Keratinocyte (primary cell): ENCODE results near the gene GJC1. TPM values are rescaled to one million over a fixed set of nuclear protein-coding genes. Genes with fewer than 3 reads are reported as not detected.

Experiments used
- DNase-seq: peaks from one replicate; pipeline ENCODE4 v3.0.0-alpha.2; 2011; ENCODE audit warnings: low read depth, missing footprints, low spot score
- FAIRE-seq: peaks from 2 replicates; lab custom pipeline; 2011; peaks lifted over from hg19 to GRCh38; lab: Jason Lieb, UNC
- H2AFZ ChIP-seq: 2 replicates; pipeline ENCODE4 v1.6.0; 2012; ENCODE audit warnings: low read length, control low read depth, inconsistent platforms; ENCODE audit not compliant: control insufficient read depth
- H3K27ac ChIP-seq: 2 replicates; pipeline ENCODE4 v1.5.1; 2011; ENCODE audit warnings: low read length; ENCODE audit not compliant: control insufficient read depth, insufficient read depth
- H3K27me3 ChIP-seq: 3 replicates; pipeline ENCODE4 v1.6.0; 2011; ENCODE audit warnings: low read length; ENCODE audit not compliant: control insufficient read depth, insufficient read depth; ENCODE audit errors: extremely low read depth
- H3K36me3 ChIP-seq, 2 experiments: 2 replicates in 1 of 2; 3 replicates in 1 of 2; pipeline ENCODE4 v1.5.1; 2011; ENCODE audit warnings: low read length in 2 of 2, mild to moderate bottlenecking in 1 of 2; ENCODE audit not compliant: control insufficient read depth in 2 of 2, insufficient read depth in 2 of 2; ENCODE audit errors: extremely low read depth in 1 of 2
- H3K4me1 ChIP-seq: 3 replicates; pipeline ENCODE4 v1.5.1; 2011; ENCODE audit warnings: low read length; ENCODE audit not compliant: control insufficient read depth, insufficient read depth; ENCODE audit errors: extremely low read depth
- H3K4me2 ChIP-seq: 3 replicates; pipeline ENCODE4 v1.6.0; 2011; ENCODE audit warnings: low read depth, low read length; ENCODE audit not compliant: control insufficient read depth, insufficient read depth; ENCODE audit errors: extremely low read depth
- H3K4me3 ChIP-seq, 3 experiments: fragments of 200-600 bp in 1 of 3; sonication (generic) in 1 of 3; 2 replicates in 2 of 3; 3 replicates in 1 of 3; pipeline ENCODE4 v1.5.1; 2011 to 2016; ENCODE audit warnings: low read length in 3 of 3, mild to moderate bottlenecking in 3 of 3, control low read depth in 2 of 3, inconsistent platforms in 1 of 3, low read depth in 1 of 3, mixed read lengths in 1 of 3, mixed run types in 1 of 3, moderate library complexity in 1 of 3; ENCODE audit not compliant: control insufficient read depth in 2 of 3, insufficient read depth in 2 of 3; ENCODE audit errors: extremely low read depth in 1 of 3
- H3K79me2 ChIP-seq: 2 replicates; pipeline ENCODE4 v1.6.0; 2012; ENCODE audit warnings: low read length; ENCODE audit not compliant: control insufficient read depth, insufficient read depth
- H3K9ac ChIP-seq: 3 replicates; pipeline ENCODE4 v1.6.0; 2011; ENCODE audit warnings: low read length; ENCODE audit not compliant: control insufficient read depth, insufficient read depth; ENCODE audit errors: extremely low read depth
- H3K9me1 ChIP-seq: 3 replicates; pipeline ENCODE4 v1.6.0; 2011; ENCODE audit warnings: low read length; ENCODE audit not compliant: control insufficient read depth, insufficient read depth; ENCODE audit errors: extremely low read depth
- H3K9me3 ChIP-seq: 2 replicates; pipeline ENCODE4 v1.5.1; 2012; ENCODE audit warnings: low read depth, low read length; ENCODE audit not compliant: control insufficient read depth
- H4K20me1 ChIP-seq: 3 replicates; pipeline ENCODE4 v1.6.0; 2011; ENCODE audit warnings: low read length; ENCODE audit not compliant: control insufficient read depth, insufficient read depth; ENCODE audit errors: extremely low read depth
- EZH2 ChIP-seq: IDR thresholded peaks from one replicate; pipeline ENCODE4 v1.6.1; 2012; ENCODE audit warnings: inconsistent platforms, mild to moderate bottlenecking, low read length, moderate library complexity
- dilution Hi-C: fragments of 300-500 bp; cut with MboI; formaldehyde crosslinking; loops from one replicate; pipeline ENCODE4 v1.7.0; 2020; ENCODE audit warnings: low sequenced_read_pairs; ENCODE audit not compliant: extremely low pct_ligation_motif_present
- polyA plus RNA-seq, 5 experiments: library from polyadenylated mRNA; depleted of rRNA in 3 of 5; stranded (reverse) in 3 of 5; stranded (forward) in 1 of 5; unstranded in 1 of 5; fragments of >200 nt; gene quantifications; 1 replicate in 1 of 5; 2 replicates in 3 of 5; 3 replicates in 1 of 5; pipeline versions ENCODE4 v1.2.1 to v1.2.3, GENCODE V29; 2011 to 2012; ENCODE audit warnings: missing spikeins in 2 of 5, low read depth in 1 of 5, low replicate concordance in 1 of 5
- TF ChIP-seq, protein P1 (sequence below), 3 experiments: IDR thresholded peaks in 1 of 3; conservative IDR thresholded peaks in 1 of 3; optimal IDR thresholded peaks in 1 of 3; 2 replicates in 2 of 3; 3 replicates in 1 of 3; pipeline versions ENCODE3 to v1.5.1; 2011; ENCODE audit warnings: low read length in 3 of 3, mild to moderate bottlenecking in 3 of 3, moderate library complexity in 2 of 3, control low read depth in 1 of 3, inconsistent platforms in 1 of 3; ENCODE audit not compliant: insufficient read depth in 2 of 3; ENCODE audit errors: extremely low read depth in 1 of 3

The GJC1 gene
- polyA plus RNA-seq, 1 donor (not counting 4 experiments of a cell fraction or from before 2014, with no cell fraction given) = 11.1 TPM

DNA sequence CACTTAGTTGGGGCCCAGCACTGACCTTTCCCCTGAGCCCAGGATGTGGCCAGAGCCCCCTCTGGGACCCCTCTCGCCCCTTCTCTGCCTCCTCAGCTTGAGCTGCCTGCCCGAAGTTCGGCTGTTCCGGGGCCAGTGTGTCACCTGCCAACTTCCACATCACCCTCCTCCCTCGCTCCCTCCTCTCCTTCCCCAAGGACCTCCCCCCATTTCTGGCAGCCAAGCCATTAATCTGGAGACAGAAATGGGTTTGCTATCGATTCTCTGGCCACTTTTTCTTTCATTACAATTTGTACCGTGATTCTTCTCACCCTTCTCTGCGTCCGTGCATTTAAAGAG lies 80.1 kb downstream of the GJC1 start:
- Histone ChIP-seq H3K4me2 (no peak overlapping the region), H3K9me1 (no peaks in the 10 kb centered on the region), H3K9me3 (no peaks in the 10 kb centered on the region), H3K4me3 (no peak overlapping the region), H2AFZ (no peak overlapping the region), H3K79me2 (no peaks in the 10 kb centered on the region), H3K36me3 (peaks cover 3 to 12% of the 10 kb centered on the region in 2 experiments), H3K27me3 (no peaks in the 10 kb centered on the region), H4K20me1 (no peaks in the 10 kb centered on the region), H3K9ac (no peak overlapping the region), H3K4me1 (no peaks in the 10 kb centered on the region), H3K27ac (no peak overlapping the region)
- no peak for FAIRE-seq
- DNase-seq = no peak
- dilution Hi-C loops = no loop called here
- no peak for TF ChIP-seq EZH2
- TF ChIP-seq, protein P1, sequence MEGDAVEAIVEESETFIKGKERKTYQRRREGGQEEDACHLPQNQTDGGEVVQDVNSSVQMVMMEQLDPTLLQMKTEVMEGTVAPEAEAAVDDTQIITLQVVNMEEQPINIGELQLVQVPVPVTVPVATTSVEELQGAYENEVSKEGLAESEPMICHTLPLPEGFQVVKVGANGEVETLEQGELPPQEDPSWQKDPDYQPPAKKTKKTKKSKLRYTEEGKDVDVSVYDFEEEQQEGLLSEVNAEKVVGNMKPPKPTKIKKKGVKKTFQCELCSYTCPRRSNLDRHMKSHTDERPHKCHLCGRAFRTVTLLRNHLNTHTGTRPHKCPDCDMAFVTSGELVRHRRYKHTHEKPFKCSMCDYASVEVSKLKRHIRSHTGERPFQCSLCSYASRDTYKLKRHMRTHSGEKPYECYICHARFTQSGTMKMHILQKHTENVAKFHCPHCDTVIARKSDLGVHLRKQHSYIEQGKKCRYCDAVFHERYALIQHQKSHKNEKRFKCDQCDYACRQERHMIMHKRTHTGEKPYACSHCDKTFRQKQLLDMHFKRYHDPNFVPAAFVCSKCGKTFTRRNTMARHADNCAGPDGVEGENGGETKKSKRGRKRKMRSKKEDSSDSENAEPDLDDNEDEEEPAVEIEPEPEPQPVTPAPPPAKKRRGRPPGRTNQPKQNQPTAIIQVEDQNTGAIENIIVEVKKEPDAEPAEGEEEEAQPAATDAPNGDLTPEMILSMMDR (optimal IDR thresholded peaks at IDR 0.05 in 1 of 3, IDR thresholded peaks at IDR 0.05 in 1 of 3, conservative IDR thresholded peaks at IDR 0.05 in 1 of 3; ENCODE audit: extremely low read depth in 1 of 3, insufficient read depth in 2 of 3, low read length in 3 of 3) = no peak

DNA sequence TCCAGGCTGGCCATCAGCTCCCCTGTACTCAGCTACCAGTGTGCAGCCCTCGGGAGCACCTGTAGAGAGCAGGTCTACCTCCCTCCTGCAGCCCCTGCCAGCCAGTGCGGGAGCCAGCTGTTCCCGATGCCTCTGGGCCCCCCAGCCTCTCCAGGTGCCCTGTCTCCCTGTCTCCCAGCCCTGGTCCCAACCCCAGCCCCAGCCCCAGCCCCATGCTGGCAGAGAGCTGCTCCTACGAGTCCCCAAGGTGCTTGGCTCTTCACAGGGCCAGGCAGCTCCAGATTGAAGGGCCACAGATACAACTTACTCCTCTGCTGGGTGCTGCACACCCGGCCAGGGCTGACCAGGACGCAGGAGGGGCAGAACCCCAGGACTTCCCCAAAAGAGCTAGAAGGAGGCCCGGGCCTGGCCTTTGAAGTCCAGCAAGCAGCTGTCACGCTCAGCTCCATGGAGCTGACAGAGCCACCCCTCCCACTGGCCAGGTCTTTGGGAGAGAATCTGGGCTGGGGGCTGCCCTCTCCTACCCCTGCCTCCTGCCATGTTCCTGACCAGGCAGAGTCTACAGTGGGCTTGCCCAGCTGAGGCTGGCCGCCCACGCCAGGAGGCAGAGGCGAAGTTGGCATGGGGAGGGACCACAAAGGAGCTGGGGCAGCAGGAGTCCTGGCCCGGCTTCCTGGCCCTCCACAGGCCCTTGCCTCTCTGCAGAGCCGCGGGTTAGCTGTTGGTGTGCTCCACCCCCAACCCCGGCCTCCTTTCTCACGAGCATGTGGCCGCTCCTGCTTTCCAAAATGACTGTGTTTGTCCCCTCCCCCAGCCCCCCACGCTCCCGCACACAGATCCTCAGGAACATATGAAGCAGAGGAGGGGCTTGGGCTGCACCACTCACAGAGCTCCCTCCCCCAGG lies 80.8 kb downstream of the GJC1 start:
- no peaks in the 10 kb centered on the region for H3K79me2 ChIP-seq
- no peak overlapping the region for H2AFZ ChIP-seq
- H3K4me3 ChIP-seq = no peak overlapping the region
- H3K4me1 ChIP-seq = no peaks in the 10 kb centered on the region
- DNase-seq (no peak), FAIRE-seq (no peak)
- H3K27me3 ChIP-seq = no peaks in the 10 kb centered on the region
- H3K36me3 ChIP-seq = peaks cover 3 to 12% of the 10 kb centered on the region in 2 experiments
- dilution Hi-C loops = no loop called here
- H4K20me1 ChIP-seq = no peaks in the 10 kb centered on the region
- H3K9me3 ChIP-seq = no peaks in the 10 kb centered on the region
- no peaks in the 10 kb centered on the region for H3K9me1 ChIP-seq
- TF ChIP-seq EZH2 = no peak
- TF ChIP-seq, protein P1 (optimal IDR thresholded peaks at IDR 0.05 in 1 of 3, IDR thresholded peaks at IDR 0.05 in 1 of 3, conservative IDR thresholded peaks at IDR 0.05 in 1 of 3; ENCODE audit: extremely low read depth in 1 of 3, insufficient read depth in 2 of 3, low read length in 3 of 3) = no peak
- H3K27ac ChIP-seq = no peak overlapping the region
- H3K4me2 ChIP-seq = no peak overlapping the region
- no peak overlapping the region for H3K9ac ChIP-seq

Other genes starting within 250 kb of the GJC1 start
- gene MEIOC, start 173.8 kb downstream of the GJC1 start, polyA plus RNA-seq = 0.03 to 0.06 TPM (median 0.04 TPM) in 3 replicates
- gene CCDC43, start 140.5 kb downstream of the GJC1 start, polyA plus RNA-seq = 12.3 to 23.0 TPM (median 22.8 TPM) in 3 replicates
- gene DBF4B, start 121.6 kb downstream of the GJC1 start, polyA plus RNA-seq = 2.8 to 5.2 TPM (median 4.0 TPM) in 3 replicates
- gene ADAM11, start 71.3 kb downstream of the GJC1 start, polyA plus RNA-seq = 0.03 to 0.17 TPM (median 0.15 TPM) in 3 replicates
- gene HIGD1B, start 17.6 kb upstream of the GJC1 start, polyA plus RNA-seq = not detected in 3 replicates
- gene EFTUD2, start 69.2 kb upstream of the GJC1 start, polyA plus RNA-seq = 91.5 to 160 TPM (median 153 TPM) in 3 replicates
- 0.14 to 0.32 TPM in 2 of 3 replicates, not detected in the other for gene GFAP, start 85.2 kb upstream of the GJC1 start, polyA plus RNA-seq
- gene KIF18B, start 117.5 kb upstream of the GJC1 start, polyA plus RNA-seq = 0.99 to 8.1 TPM (median 5.1 TPM) in 3 replicates
- 0.04 to 0.15 TPM in 2 of 3 replicates, not detected in the other for gene C1QL1, start 138.0 kb upstream of the GJC1 start, polyA plus RNA-seq
- 18.7 to 27.6 TPM (median 22.8 TPM) in 3 replicates for gene DCAKD, start 221.3 kb upstream of the GJC1 start, polyA plus RNA-seq
- gene NMT1, start 231.0 kb upstream of the GJC1 start, polyA plus RNA-seq = 75.9 to 101 TPM (median 92.3 TPM) in 3 replicates